ENCODE data around the gene DNAJC16. TPM values are rescaled to one million over a fixed set of nuclear protein-coding genes. Genes with fewer than 3 reads are reported as not detected.

DNAJC16 gene
- polyA plus RNA-seq, 1 donor (not counting 4 experiments of a cell fraction or from before 2014, with no cell fraction given), result 13.7 TPM

GRCh38 chr1:15509586-15509985, 17.1 kb upstream of the DNAJC16 start:
- H3K27ac ChIP-seq (ENCODE audit: control insufficient read depth, insufficient read depth, low read length), result no peak overlapping the region
- no peak overlapping the region for H3K9ac ChIP-seq (ENCODE audit: control insufficient read depth, extremely low read depth, insufficient read depth, low read length)
- H3K9me1 ChIP-seq (ENCODE audit: control insufficient read depth, extremely low read depth, insufficient read depth, low read length), result no peaks in the 10 kb centered on the region
- no peak overlapping the region for H3K4me3 ChIP-seq (ENCODE audit: control insufficient read depth in 2 of 3, extremely low read depth in 1 of 3, insufficient read depth in 2 of 3, low read depth in 1 of 3, low read length in 3 of 3)
- H3K9me3 ChIP-seq (ENCODE audit: control insufficient read depth, low read depth, low read length), result no peaks in the 10 kb centered on the region
- dilution Hi-C loops (cut with MboI; ENCODE audit: extremely low pct_ligation_motif_present, low sequenced_read_pairs), result no loop called here
- no peak overlapping the region for H3K4me2 ChIP-seq (ENCODE audit: control insufficient read depth, extremely low read depth, insufficient read depth, low read depth, low read length)
- H3K4me1 ChIP-seq (ENCODE audit: control insufficient read depth, extremely low read depth, insufficient read depth, low read length), result no peaks in the 10 kb centered on the region
- H4K20me1 ChIP-seq (ENCODE audit: control insufficient read depth, extremely low read depth, insufficient read depth, low read length), result no peaks in the 10 kb centered on the region
- DNase-seq (ENCODE audit: low read depth, low spot score) (no peak), FAIRE-seq (no peak)
- H2AFZ ChIP-seq (ENCODE audit: control insufficient read depth, low read length), result no peak overlapping the region
- no peaks in the 10 kb centered on the region for H3K79me2 ChIP-seq (ENCODE audit: control insufficient read depth, insufficient read depth, low read length)
- H3K36me3 ChIP-seq (ENCODE audit: control insufficient read depth in 2 of 2, extremely low read depth in 1 of 2, insufficient read depth in 2 of 2, low read length in 2 of 2), result no peaks in the 10 kb centered on the region
- TF ChIP-seq CTCF (optimal IDR thresholded peaks at IDR 0.05 in 1 of 3, IDR thresholded peaks at IDR 0.05 in 1 of 3, conservative IDR thresholded peaks at IDR 0.05 in 1 of 3; ENCODE audit: extremely low read depth in 1 of 3, insufficient read depth in 2 of 3, low read length in 3 of 3), result no peak
- H3K27me3 ChIP-seq (ENCODE audit: control insufficient read depth, extremely low read depth, insufficient read depth, low read length), result no peaks in the 10 kb centered on the region

- Histone ChIP-seq H3K27me3 (ENCODE audit: control insufficient read depth, extremely low read depth, insufficient read depth, low read length) (no peaks in the 10 kb centered on the region), H4K20me1 (ENCODE audit: control insufficient read depth, extremely low read depth, insufficient read depth, low read length) (no peaks in the 10 kb centered on the region), H2AFZ (ENCODE audit: control insufficient read depth, low read length) (no peak overlapping the region), H3K79me2 (ENCODE audit: control insufficient read depth, insufficient read depth, low read length) (no peaks in the 10 kb centered on the region), H3K9ac (ENCODE audit: control insufficient read depth, extremely low read depth, insufficient read depth, low read length) (no peak overlapping the region), H3K4me3 (ENCODE audit: control insufficient read depth in 2 of 3, extremely low read depth in 1 of 3, insufficient read depth in 2 of 3, low read depth in 1 of 3, low read length in 3 of 3) (no peak overlapping the region), H3K4me1 (ENCODE audit: control insufficient read depth, extremely low read depth, insufficient read depth, low read length) (peaks cover 3% of the 10 kb centered on the region), H3K9me3 (ENCODE audit: control insufficient read depth, low read depth, low read length) (no peaks in the 10 kb centered on the region), H3K27ac (ENCODE audit: control insufficient read depth, insufficient read depth, low read length) (no peak overlapping the region), H3K4me2 (ENCODE audit: control insufficient read depth, extremely low read depth, insufficient read depth, low read depth, low read length) (no peak overlapping the region), H3K9me1 (ENCODE audit: control insufficient read depth, extremely low read depth, insufficient read depth, low read length) (no peaks in the 10 kb centered on the region), H3K36me3 (ENCODE audit: control insufficient read depth in 2 of 2, extremely low read depth in 1 of 2, insufficient read depth in 2 of 2, low read length in 2 of 2) (no peaks in the 10 kb centered on the region)
- dilution Hi-C loops (cut with MboI; ENCODE audit: extremely low pct_ligation_motif_present, low sequenced_read_pairs), result no loop called here
- no peak for DNase-seq (ENCODE audit: low read depth, low spot score)
- FAIRE-seq, result no peak
- no peak for TF ChIP-seq CTCF (optimal IDR thresholded peaks at IDR 0.05 in 1 of 3, IDR thresholded peaks at IDR 0.05 in 1 of 3, conservative IDR thresholded peaks at IDR 0.05 in 1 of 3; ENCODE audit: extremely low read depth in 1 of 3, insufficient read depth in 2 of 3, low read length in 3 of 3)
- TF ChIP-seq EZH2 (IDR thresholded peaks at IDR 0.05; ENCODE audit: low read length), result no peak
Measured at GRCh38 chr1:15510611-15511405, 15.8 kb upstream of the DNAJC16 start.

All from keratinocyte (primary cell).